A673 (cell line): Measurements from ENCODE around the gene AGAP1. TPM values are rescaled to one million over a fixed set of nuclear protein-coding genes. Genes with fewer than 3 reads are reported as not detected.

ENCODE experiments used
- BruUV-seq: library from RNA; stranded (reverse); fragments of 400-500 nt; replicated peaks from 2 replicates; lab custom pipeline; 2021; lab: Mats Ljungman, UMichigan
- CTCF ChIA-PET: fragments of 300-600 bp; sonication (Branson Sonifier 250); formaldehyde crosslinking; loops from one replicate; lab custom pipeline; 2022; ENCODE audit warnings: antibody characterized with exemption; lab: Charles Lee
- POLR2A ChIA-PET: fragments of 300-600 bp; sonication (Branson Sonifier 250); formaldehyde crosslinking; loops from one replicate; lab custom pipeline; 2022; ENCODE audit warnings: antibody characterized with exemption; ENCODE audit not compliant: low non-redundant PET; lab: Charles Lee
- DNase-seq: peaks from one replicate; pipeline ENCODE4 v3.0.0-alpha.2; 2015; ENCODE audit warnings: low spot score
- H3K27ac ChIP-seq: fragments of 200-600 bp; sonication (generic); 2 replicates; pipeline ENCODE4 v1.5.1; 2016; ENCODE audit warnings: mixed run types, low read depth, mild to moderate bottlenecking, mixed read lengths, antibody characterized with exemption, low read length; ENCODE audit not compliant: poor library complexity, severe bottlenecking
- H3K27me3 ChIP-seq: fragments of 200-600 bp; sonication (generic); replicated peaks from 2 replicates; pipeline ENCODE4 v1.6.1; 2017; ENCODE audit warnings: mixed run types, low read depth, mild to moderate bottlenecking, mixed read lengths, antibody characterized with exemption, low read length; ENCODE audit not compliant: insufficient read depth, poor library complexity
- H3K36me3 ChIP-seq: fragments of 200-600 bp; sonication (generic); 2 replicates; pipeline ENCODE4 v1.6.1; 2016; ENCODE audit warnings: mixed run types, mild to moderate bottlenecking, mixed read lengths, antibody characterized with exemption, low read length; ENCODE audit not compliant: insufficient read depth, poor library complexity, severe bottlenecking
- H3K4me1 ChIP-seq: fragments of 200-600 bp; sonication (generic); 2 replicates; pipeline ENCODE4 v1.6.1; 2017; ENCODE audit warnings: mixed run types, mild to moderate bottlenecking, mixed read lengths, antibody characterized with exemption, low read length; ENCODE audit not compliant: insufficient read depth, poor library complexity, severe bottlenecking
- H3K4me3 ChIP-seq: fragments of 200-600 bp; sonication (generic); 2 replicates; pipeline ENCODE4 v1.5.1; 2016; ENCODE audit warnings: low read depth, mixed run types, mild to moderate bottlenecking, mixed read lengths, low read length; ENCODE audit not compliant: poor library complexity, severe bottlenecking
- H3K9me3 ChIP-seq: fragments of 200-600 bp; sonication (generic); 2 replicates; pipeline ENCODE4 v1.6.1; 2016; ENCODE audit warnings: mixed run types, low read depth, mild to moderate bottlenecking, mixed read lengths, antibody characterized with exemption, low read length; ENCODE audit not compliant: poor library complexity, severe bottlenecking
- EZH2 ChIP-seq: fragments of 200-600 bp; sonication (generic); IDR thresholded peaks from 2 replicates; pipeline ENCODE4 v1.6.1; 2017; ENCODE audit warnings: borderline replicate concordance, low read depth, mild to moderate bottlenecking, mixed read lengths, antibody characterized with exemption, low read length; ENCODE audit not compliant: poor library complexity, severe bottlenecking
- intact Hi-C: fragments of 100-400 bp; cut with micrococcal nuclease; formaldehyde crosslinking; loops from one replicate; pipeline ENCODE4 v1.10.0; 2022; ENCODE audit not compliant: unreplicated experiment
- total RNA-seq: library from RNA; stranded (reverse); gene quantifications from 2 replicates; pipeline ENCODE4 v1.2.3, GENCODE V29; 2021
- TF ChIP-seq, protein P1 (sequence below): fragments of 300-800, 200-600 bp; sonication (generic); conservative IDR thresholded peaks from 2 replicates; pipeline ENCODE4 v1.5.1; 2017; ENCODE audit warnings: low read depth, mild to moderate bottlenecking, antibody characterized with exemption, low read length, moderate library complexity, mixed read lengths

The AGAP1 gene
- total RNA-seq, 1 experiment from 2014 or later = 25.3 TPM

DNA sequence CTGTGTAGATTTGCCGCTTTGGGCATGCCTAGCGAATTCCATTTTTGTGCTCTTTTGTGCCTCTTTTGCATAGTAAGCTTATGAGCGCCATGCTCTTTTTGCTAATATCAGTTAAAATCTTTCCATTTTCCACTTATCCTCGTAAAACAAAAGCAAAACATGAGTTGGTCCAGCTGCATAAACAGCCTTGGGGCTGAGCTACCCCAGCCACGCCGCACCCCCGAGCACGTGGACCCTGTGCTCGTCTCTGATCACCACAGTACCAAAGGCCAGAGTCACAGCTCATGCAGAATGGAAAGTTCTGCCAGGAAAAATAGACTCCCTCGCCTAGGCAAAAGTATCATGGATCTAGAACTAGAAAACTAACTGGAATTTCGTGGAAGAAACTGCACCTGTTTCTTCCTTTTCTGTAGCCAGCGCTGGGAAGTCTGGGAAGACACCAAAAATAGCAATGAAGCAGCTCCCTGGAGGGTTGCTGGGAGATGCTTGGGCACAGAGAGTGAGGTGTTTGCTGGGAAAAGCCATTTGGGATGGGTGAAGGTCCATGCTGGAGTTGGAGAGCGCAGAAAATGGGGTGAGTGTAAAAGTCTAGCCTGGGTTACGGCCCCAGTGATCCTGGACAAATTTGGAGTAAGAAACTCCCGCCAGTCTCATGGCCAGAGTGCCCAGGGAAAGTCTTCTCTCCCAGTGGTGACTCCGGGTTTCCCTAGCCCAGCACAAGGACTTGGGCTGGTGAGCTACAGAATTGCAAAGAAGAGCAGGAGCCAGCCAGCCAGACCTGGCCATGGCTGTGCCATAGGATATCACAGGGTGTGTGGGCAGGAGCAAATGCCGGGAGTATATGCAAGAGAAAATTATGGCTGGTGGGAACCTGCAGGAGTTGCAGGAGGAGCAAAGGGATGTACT is 456.0 kb downstream of the AGAP1 start:
- BruUV-seq = no TSS peak
- CTCF ChIA-PET = no interaction called here
- Histone ChIP-seq H3K9me3 (no peaks in the 10 kb centered on the region), H3K27ac (no peak overlapping the region), H3K27me3 (no peaks in the 10 kb centered on the region), H3K36me3 (no peaks in the 10 kb centered on the region), H3K4me1 (no peaks in the 10 kb centered on the region), H3K4me3 (no peak overlapping the region)
- intact Hi-C loops = no loop called here
- POLR2A ChIA-PET = no interaction called here
- no peak for TF ChIP-seq EZH2
- TF ChIP-seq, protein P1, sequence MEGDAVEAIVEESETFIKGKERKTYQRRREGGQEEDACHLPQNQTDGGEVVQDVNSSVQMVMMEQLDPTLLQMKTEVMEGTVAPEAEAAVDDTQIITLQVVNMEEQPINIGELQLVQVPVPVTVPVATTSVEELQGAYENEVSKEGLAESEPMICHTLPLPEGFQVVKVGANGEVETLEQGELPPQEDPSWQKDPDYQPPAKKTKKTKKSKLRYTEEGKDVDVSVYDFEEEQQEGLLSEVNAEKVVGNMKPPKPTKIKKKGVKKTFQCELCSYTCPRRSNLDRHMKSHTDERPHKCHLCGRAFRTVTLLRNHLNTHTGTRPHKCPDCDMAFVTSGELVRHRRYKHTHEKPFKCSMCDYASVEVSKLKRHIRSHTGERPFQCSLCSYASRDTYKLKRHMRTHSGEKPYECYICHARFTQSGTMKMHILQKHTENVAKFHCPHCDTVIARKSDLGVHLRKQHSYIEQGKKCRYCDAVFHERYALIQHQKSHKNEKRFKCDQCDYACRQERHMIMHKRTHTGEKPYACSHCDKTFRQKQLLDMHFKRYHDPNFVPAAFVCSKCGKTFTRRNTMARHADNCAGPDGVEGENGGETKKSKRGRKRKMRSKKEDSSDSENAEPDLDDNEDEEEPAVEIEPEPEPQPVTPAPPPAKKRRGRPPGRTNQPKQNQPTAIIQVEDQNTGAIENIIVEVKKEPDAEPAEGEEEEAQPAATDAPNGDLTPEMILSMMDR = no peak
- DNase-seq = no peak

DNA sequence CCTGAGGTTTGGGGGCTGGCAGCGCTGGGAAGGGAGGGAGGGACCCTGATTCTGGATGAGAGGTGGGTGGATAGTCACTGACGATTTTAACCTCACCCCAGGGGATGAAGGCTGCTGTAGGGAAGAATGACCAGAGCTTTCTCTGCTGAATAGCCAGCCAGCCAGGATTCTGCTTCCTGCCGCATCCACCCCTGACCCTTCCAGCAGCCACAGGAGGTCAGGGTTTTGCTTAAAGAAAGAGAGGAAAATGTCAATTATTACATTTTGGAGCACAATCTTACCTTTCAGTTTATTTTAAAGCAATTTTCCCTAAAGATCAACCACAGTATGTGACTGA is 456.6 kb downstream of the AGAP1 start:
- Histone ChIP-seq H3K4me1 (no peaks in the 10 kb centered on the region), H3K4me3 (no peak overlapping the region), H3K9me3 (no peaks in the 10 kb centered on the region), H3K27me3 (no peaks in the 10 kb centered on the region), H3K27ac (no peak overlapping the region), H3K36me3 (no peaks in the 10 kb centered on the region)
- TF ChIP-seq, protein P1 = no peak
- TF ChIP-seq EZH2 = no peak
- ChIA-PET CTCF (no interaction called here), POLR2A (no interaction called here)
- DNase-seq = no peak
- no TSS peak for BruUV-seq
- intact Hi-C loops = no loop called here

DNA sequence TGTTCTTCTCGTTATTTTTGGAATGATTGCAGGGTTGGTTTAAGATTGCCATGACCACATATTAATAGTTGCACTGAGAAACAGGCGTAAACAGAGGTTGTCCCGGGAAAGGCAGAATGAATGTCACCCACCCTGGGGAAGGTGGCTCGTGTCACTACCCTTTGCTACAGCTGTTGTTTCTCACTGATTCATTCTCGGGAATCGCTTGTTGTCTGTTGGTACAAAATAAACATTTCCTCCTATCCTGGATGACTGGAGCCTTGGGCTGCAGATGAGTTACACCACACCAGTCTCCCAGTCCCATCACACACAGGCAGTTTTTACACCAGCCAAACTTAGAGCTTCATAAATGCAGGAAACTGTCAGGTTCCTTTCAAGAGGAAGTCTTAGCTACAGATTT is 457.6 kb downstream of the AGAP1 start:
- Histone ChIP-seq H3K27me3 (no peaks in the 10 kb centered on the region), H3K36me3 (no peaks in the 10 kb centered on the region), H3K4me1 (no peaks in the 10 kb centered on the region), H3K9me3 (no peaks in the 10 kb centered on the region), H3K27ac (no peak overlapping the region), H3K4me3 (no peak overlapping the region)
- BruUV-seq = no TSS peak
- TF ChIP-seq, protein P1 = no peak
- TF ChIP-seq EZH2 = no peak
- ChIA-PET CTCF (no interaction called here), POLR2A (no interaction called here)
- no peak for DNase-seq
- intact Hi-C loops = no loop called here
